K562 (cell line): ENCODE measurements around the gene SHISA6. TPM values are rescaled to one million over a fixed set of nuclear protein-coding genes. Genes with fewer than 3 reads are reported as not detected.

ENCODE experiments used
- ATAC-seq: fragments of 200-7000 bp; cut with Tn5 transposase; 3 replicates; pipeline ENCODE4 v1.9.1; 2020; ENCODE audit warnings: moderate library complexity
- BruUV-seq: library from RNA; stranded (reverse); fragments of 400-500 nt; replicated peaks from 2 replicates; lab custom pipeline; 2021; lab: Mats Ljungman, UMichigan
- CTCF ChIA-PET: fragments of 300-600 bp; formaldehyde crosslinking; extraction: SDS; loops from one replicate; lab custom pipeline; 2021; ENCODE audit warnings: low intra/inter-chr PET ratio; lab: Yijun Ruan, JAX
- POLR2A ChIA-PET: fragments of 300-600, 350-650 bp; sonication (Branson Sonifier 250); formaldehyde crosslinking; extraction: SDS; loops from one replicate; lab custom pipeline; 2021; ENCODE audit warnings: antibody characterized with exemption, inconsistent platforms; lab: Yijun Ruan, JAX
- DNase-seq, 4 experiments: peaks; one replicate each; pipeline versions ENCODE4 v3.0.0 to v3.0.0-alpha.2; 2011 to 2018; ENCODE audit warnings: low spot score in 3 of 4, mixed read lengths in 3 of 4; ENCODE audit errors: extremely low read depth in 1 of 4
- FAIRE-seq: peaks from 2 replicates; lab custom pipeline; 2011; peaks lifted over from hg19 to GRCh38; lab: Jason Lieb, UNC
- H2AFZ ChIP-seq: 2 replicates; pipeline ENCODE4 v1.6.0; 2011; ENCODE audit warnings: low read depth, low read length, control low read depth, inconsistent platforms
- H3K27ac ChIP-seq: fragments of 200-600 bp; 3 replicates; pipeline ENCODE4 v1.8.0; 2011; ENCODE audit warnings: low read depth, mild to moderate bottlenecking, control low read depth, inconsistent platforms, low read length, moderate library complexity, mixed read lengths; ENCODE audit errors: extremely low read depth
- H3K27me3 ChIP-seq, 2 experiments: fragments of 300-600 bp in 1 of 2; 2 replicates in 1 of 2; 3 replicates in 1 of 2; pipeline versions ENCODE4 v1.6.0 to v1.8.0; 2011; ENCODE audit warnings: inconsistent platforms in 2 of 2, low read length in 2 of 2, mild to moderate bottlenecking in 1 of 2, mixed read lengths in 1 of 2, moderate library complexity in 1 of 2; ENCODE audit not compliant: control insufficient read depth in 2 of 2, insufficient read depth in 2 of 2
- H3K36me3 ChIP-seq: fragments of 300-600 bp; 3 replicates; pipeline ENCODE4 v1.8.0; 2011; ENCODE audit warnings: mild to moderate bottlenecking, low read length, inconsistent platforms; ENCODE audit not compliant: control insufficient read depth, insufficient read depth
- H3K4me1 ChIP-seq, 2 experiments: fragments of 200-600 bp in 1 of 2; replicated peaks in 1 of 2; 2 replicates in 1 of 2; 3 replicates in 1 of 2; pipeline versions ENCODE4 v1.5.1 to v1.8.0; 2011; ENCODE audit warnings: inconsistent platforms in 2 of 2, low read length in 2 of 2, mild to moderate bottlenecking in 1 of 2, mixed read lengths in 1 of 2, moderate library complexity in 1 of 2; ENCODE audit not compliant: control insufficient read depth in 2 of 2, insufficient read depth in 2 of 2
- H3K4me2 ChIP-seq: 2 replicates; pipeline ENCODE4 v1.6.1; 2011; ENCODE audit warnings: low read length, control low read depth, inconsistent platforms, mixed read lengths; ENCODE audit not compliant: insufficient read depth
- H3K4me3 ChIP-seq: fragments of 200-600 bp; sonication (generic), shearing (Covaris generic); 2 replicates; pipeline ENCODE4 v1.5.1; 2016; ENCODE audit warnings: control low read depth, inconsistent platforms
- H3K79me2 ChIP-seq: fragments of 200-600 bp; 3 replicates; pipeline ENCODE4 v1.8.0; 2011; ENCODE audit warnings: low read length, inconsistent platforms; ENCODE audit not compliant: control insufficient read depth, insufficient read depth
- H3K9ac ChIP-seq, 2 experiments: 2 replicates each; pipeline versions ENCODE4 v1.6.0 to v1.6.1; 2011; ENCODE audit warnings: low read depth in 2 of 2, low read length in 2 of 2, control low read depth in 1 of 2, inconsistent platforms in 1 of 2, mild to moderate bottlenecking in 1 of 2, mixed read lengths in 1 of 2; ENCODE audit not compliant: insufficient read depth in 1 of 2
- H3K9me1 ChIP-seq: one replicate; pipeline ENCODE4 v1.6.0; 2011; ENCODE audit warnings: inconsistent platforms, mild to moderate bottlenecking, low read length, moderate library complexity; ENCODE audit not compliant: control insufficient read depth, insufficient read depth
- H3K9me3 ChIP-seq: replicated peaks from 2 replicates; pipeline ENCODE4 v1.5.1; 2011; ENCODE audit warnings: low read depth, low read length, inconsistent platforms; ENCODE audit not compliant: control insufficient read depth, insufficient read depth
- H4K20me1 ChIP-seq: replicated peaks from 2 replicates; pipeline ENCODE4 v1.6.1; 2011; ENCODE audit warnings: low read length, inconsistent platforms, mixed read lengths; ENCODE audit not compliant: control insufficient read depth, insufficient read depth
- FOXJ3 ChIP-seq: sonication (generic); formaldehyde crosslinking; IDR thresholded peaks from 2 replicates; pipeline ENCODE4 v1.4.0; 2020; ENCODE audit warnings: mild to moderate bottlenecking, missing genetic modification reagents
- HMGXB4 ChIP-seq: sonication (generic); formaldehyde crosslinking; IDR thresholded peaks from 2 replicates; pipeline ENCODE4 v1.8.1; 2023; ENCODE audit warnings: mild to moderate bottlenecking, missing genetic modification reagents
- MAZ ChIP-seq, 2 experiments: fragments of 450-650 bp in 1 of 2; sonication (generic) in 1 of 2; formaldehyde crosslinking; IDR thresholded peaks in 1 of 2; conservative IDR thresholded peaks in 1 of 2; 2 replicates each; pipeline versions ENCODE4 v1.4.0 to v1.5.0; 2020; ENCODE audit warnings: mild to moderate bottlenecking in 1 of 2, missing genetic modification reagents in 1 of 2
- MLLT1 ChIP-seq, 2 experiments: fragments of 450-650 bp; IDR thresholded peaks; 2 replicates each; pipeline ENCODE4 v1.6.1; 2016
- NFE2L1 ChIP-seq: fragments of 450-650 bp; IDR thresholded peaks from 2 replicates; pipeline ENCODE4 v1.6.1; 2016; ENCODE audit warnings: missing genetic modification characterization, low read depth, mild to moderate bottlenecking, missing compliant biosample characterization, moderate library complexity, borderline replicate concordance
- TBP ChIP-seq: optimal IDR thresholded peaks from 2 replicates; pipeline ENCODE3; 2011; ENCODE audit warnings: low read depth, low read length, improper control_type of control experiment
- USF2 ChIP-seq: sonication (generic); formaldehyde crosslinking; IDR thresholded peaks from 2 replicates; pipeline ENCODE4 v1.5.0; 2020; ENCODE audit warnings: missing genetic modification reagents
- ZKSCAN8 ChIP-seq: fragments of 200-800 bp; sonication (Bioruptor generic); IDR thresholded peaks from 2 replicates; pipeline ENCODE4 v1.6.1; 2016; ENCODE audit warnings: missing genetic modification characterization, missing compliant biosample characterization
- ZNF277 ChIP-seq: fragments of 250-450 bp; sonication (Bioruptor Pico); IDR thresholded peaks from 2 replicates; pipeline ENCODE4 v1.8.0; 2022; ENCODE audit warnings: inconsistent platforms, mild to moderate bottlenecking, moderate library complexity, borderline replicate concordance
- WGBS: fragments of 100-300 bp; shearing (Covaris generic); methylation state at CpG from one replicate; pipeline ENCODE4 v1.1.6; 2016; ENCODE audit warnings: low coverage, mixed read lengths; ENCODE audit not compliant: insufficient coverage; ENCODE audit errors: missing lambda C conversion rate; 5-methylcytosine and 5-hydroxymethylcytosine counted together
- in situ Hi-C: fragments of 300-500 bp; cut with MboI; formaldehyde crosslinking; loops from 4 replicates; pipeline ENCODE4 v1.15.0; 2018; ENCODE audit warnings: inconsistent platforms, mixed read lengths
- intact Hi-C: fragments of 100-400 bp; cut with micrococcal nuclease; formaldehyde crosslinking; loops from 2 replicates; pipeline ENCODE4 v1.14.2; 2022
- polyA plus RNA-seq, 8 experiments: library from polyadenylated mRNA; depleted of rRNA in 4 of 8; stranded (reverse) in 5 of 8; unstranded in 3 of 8; fragments of >200 nt; fragmentation: Nextera tagmentation in 2 of 8; fragmentation: Illumina TruSeq in 1 of 8; extraction: Ambion mirVana in 2 of 8; extraction: Trizol in 1 of 8; gene quantifications; 2 replicates each; pipeline versions ENCODE4 v1.2.1 to v1.2.3, GENCODE V29; 2011 to 2014; ENCODE audit warnings: inconsistent platforms in 1 of 8, missing spikeins in 1 of 8
- total RNA-seq, 7 experiments: library from RNA; depleted of rRNA in 6 of 7; stranded (reverse); fragments of >200 nt in 6 of 7; fragmentation: Illumina TruSeq in 2 of 7; extraction: Trizol in 2 of 7; gene quantifications; 2 replicates each; pipeline versions ENCODE4 v1.2.1 to v1.2.3, GENCODE V29; 2011 to 2021; ENCODE audit warnings: low replicate concordance in 1 of 7

The SHISA6 gene
- total and polyA plus RNA-seq, 9 of the 15 experiments (the other 6 are each of a cell fraction or from before 2014, with no cell fraction given): not detected

- no peak for TF ChIP-seq USF2 (CRISPR knock-in tag)
- TF ChIP-seq NFE2L1 (tag): no peak
- no peak for TF ChIP-seq ZKSCAN8
- TF ChIP-seq ZNF277 (CRISPR knock-in tag): no peak
- TF ChIP-seq FOXJ3 (CRISPR knock-in tag): no peak
- no peak for TF ChIP-seq TBP
- no peak for TF ChIP-seq MAZ (CRISPR knock-in tag; conservative IDR thresholded peaks at IDR 0.05 in 1 of 2, IDR thresholded peaks at IDR 0.05 in 1 of 2)
Measured at GRCh38 chr17:11558681-11559234, 317.7 kb downstream of the SHISA6 start (continued).

GRCh38 chr17:11559601-11560000 is 318.6 kb downstream of the SHISA6 start:
- no peaks in the 10 kb centered on the region for H3K79me2 ChIP-seq
- WGBS: 0% methylated on average over 7 of the region's 7 CpGs
- TF ChIP-seq MLLT1 (IDR thresholded peaks at IDR 0.05) (no peak), HMGXB4 (no peak)

More at GRCh38 chr17:11559601-11560000, 318.6 kb downstream of the SHISA6 start:
- Histone ChIP-seq H4K20me1 (no peaks in the 10 kb centered on the region), H3K27ac (no peak overlapping the region), H3K9me1 (no peaks in the 10 kb centered on the region), H3K36me3 (no peaks in the 10 kb centered on the region), H3K4me3 (no peak overlapping the region), H3K4me2 (no peak overlapping the region), H3K4me1 (peaks cover 0 to 5% of the 10 kb centered on the region in 2 experiments; a peak in 2 of 5 replicates), H3K27me3 (no peaks in the 10 kb centered on the region; a peak in 1 of 5 replicates), H3K9me3 (no peaks in the 10 kb centered on the region), H3K9ac (no peak overlapping the region), H2AFZ (no peak overlapping the region)
- BruUV-seq: no TSS peak
- DNase-seq (no peak), ATAC-seq (no peak), FAIRE-seq (no peak)
- CTCF ChIA-PET: no interaction called here
- intact Hi-C loops: no loop called here
- in situ Hi-C loops: no loop called here
- POLR2A ChIA-PET: interaction anchor here (0.7 kb wide), 1 partner anchor 117 kb away, joined by 3 read pairs; no protein-coding TSS in a partner anchor
